Activated naive CD8-positive, alpha-beta T cell treated with anti-CD3 and anti-CD28 coated beads for 36 hours (primary cell): ENCODE results near the gene SLC25A24. TPM values are rescaled to one million over a fixed set of nuclear protein-coding genes. Genes with fewer than 3 reads are reported as not detected.
"Not testable (repeated sequence)": the region's sequence is repeated elsewhere in the genome, so short reads cannot be mapped to it uniquely, and the experiment has no call there.

ENCODE experiments used
- DNase-seq: peaks from one replicate; pipeline ENCODE4 v3.0.0; 2021
- H3K27ac Mint-ChIP-seq: one replicate; pipeline ENCODE4 v1.8.0; 2022; ENCODE audit warnings: mild to moderate bottlenecking, moderate library complexity, mixed read lengths
- H3K27me3 Mint-ChIP-seq: one replicate; pipeline ENCODE4 v1.8.0; 2022; ENCODE audit warnings: mild to moderate bottlenecking, mixed read lengths
- H3K36me3 Mint-ChIP-seq: one replicate; pipeline ENCODE4 v1.8.0; 2021; ENCODE audit warnings: mild to moderate bottlenecking, mixed read lengths
- H3K4me1 Mint-ChIP-seq: one replicate; pipeline ENCODE4 v1.8.0; 2021; ENCODE audit warnings: mixed read lengths
- H3K4me3 Mint-ChIP-seq: one replicate; pipeline ENCODE4 v1.8.0; 2022; ENCODE audit warnings: mild to moderate bottlenecking, moderate library complexity, mixed read lengths
- H3K9me3 Mint-ChIP-seq: one replicate; pipeline ENCODE4 v1.8.0; 2022; ENCODE audit warnings: mixed read lengths
- total RNA-seq, 2 experiments: library from RNA; stranded (reverse); gene quantifications; one replicate each; pipeline ENCODE4 v1.2.3, GENCODE V29; 2021

Gene SLC25A24
- total RNA-seq, 2 experiments from 2014 or later, result 10.9 to 11.1 TPM

- H3K9me3 Mint-ChIP-seq, H3K4me1 Mint-ChIP-seq, H3K27me3 Mint-ChIP-seq, H3K27ac Mint-ChIP-seq, H3K36me3 Mint-ChIP-seq, DNase-seq, H3K4me3 Mint-ChIP-seq: not testable (repeated sequence)
Observed at GRCh38 chr1:108162409-108162808, 37.7 kb downstream of the SLC25A24 start.

DNA sequence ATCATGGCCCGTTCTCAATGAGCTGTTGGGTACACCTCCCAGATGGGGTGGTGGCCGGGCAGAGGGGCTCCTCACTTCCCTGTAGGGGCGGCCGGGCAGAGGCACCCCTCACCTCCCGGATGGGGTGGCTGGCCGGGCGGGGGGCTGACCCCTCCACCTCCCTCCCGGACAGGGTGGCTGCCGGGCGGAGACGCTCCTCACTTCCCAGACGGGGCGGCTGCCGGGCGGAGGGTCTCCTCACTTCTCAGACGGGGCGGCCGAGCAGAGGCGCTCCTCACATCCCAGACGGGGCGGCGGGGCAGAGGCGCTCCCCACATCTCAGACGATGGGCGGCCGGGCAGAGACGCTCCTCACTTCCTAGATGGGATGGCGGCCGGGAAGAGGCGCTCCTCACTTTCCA is 40.2 kb downstream of the SLC25A24 start:
- not testable (repeated sequence) for H3K9me3 Mint-ChIP-seq, H3K27ac Mint-ChIP-seq, H3K27me3 Mint-ChIP-seq, H3K36me3 Mint-ChIP-seq, H3K4me1 Mint-ChIP-seq, DNase-seq, H3K4me3 Mint-ChIP-seq

DNA sequence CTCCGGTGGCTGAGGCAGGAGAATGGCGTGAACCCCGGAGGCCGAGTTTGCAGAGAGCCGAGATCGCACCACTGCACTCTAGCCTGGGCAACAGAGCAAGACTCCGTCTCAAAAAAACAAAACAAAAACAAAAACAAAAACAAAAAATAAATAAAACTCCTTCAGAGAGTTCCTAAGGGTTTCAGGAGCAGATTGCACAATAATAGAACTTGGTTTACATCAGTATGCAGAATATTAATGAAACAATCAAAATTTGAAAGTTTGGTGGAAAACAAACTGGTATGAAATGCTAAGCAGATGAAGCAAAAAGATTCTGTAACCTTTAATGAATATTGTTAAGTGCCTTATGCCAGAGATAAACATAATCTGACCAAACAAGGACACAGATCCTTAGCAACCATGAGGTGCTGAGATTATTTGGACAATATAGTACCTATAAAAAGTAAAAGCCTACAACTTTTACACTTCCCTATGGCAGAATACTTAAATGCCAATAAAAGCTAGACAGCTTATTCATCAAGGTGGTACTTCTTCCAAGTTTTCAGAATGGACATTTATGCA is 41.2 kb downstream of the SLC25A24 start:
- Mint-ChIP-seq H3K36me3 (peaks cover 12% of the 10 kb centered on the region), H3K27me3 (no peaks in the 10 kb centered on the region), H3K4me3 (no peak overlapping the region), H3K9me3 (no peaks in the 10 kb centered on the region), H3K4me1 (no peaks in the 10 kb centered on the region), H3K27ac (no peak overlapping the region)
- DNase-seq, result no peak

GRCh38 chr1:108154314-108154713 is 45.8 kb downstream of the SLC25A24 start:
- no peak for DNase-seq
- no peaks in the 10 kb centered on the region for H3K9me3 Mint-ChIP-seq
- no peak overlapping the region for H3K27ac Mint-ChIP-seq
- H3K4me3 Mint-ChIP-seq, result no peak overlapping the region
- H3K4me1 Mint-ChIP-seq, result no peaks in the 10 kb centered on the region
- H3K36me3 Mint-ChIP-seq, result peaks cover 6% of the 10 kb centered on the region
- no peaks in the 10 kb centered on the region for H3K27me3 Mint-ChIP-seq

- DNase-seq, result no peak
- Mint-ChIP-seq H3K9me3 (no peaks in the 10 kb centered on the region), H3K27ac (no peak overlapping the region), H3K27me3 (no peaks in the 10 kb centered on the region), H3K4me1 (no peaks in the 10 kb centered on the region), H3K4me3 (no peak overlapping the region), H3K36me3 (peaks cover 6% of the 10 kb centered on the region)
Observed at GRCh38 chr1:108152782-108153222, 47.3 kb downstream of the SLC25A24 start.

GRCh38 chr1:108151548-108151947 is 48.6 kb downstream of the SLC25A24 start:
- H3K9me3 Mint-ChIP-seq, result no peaks in the 10 kb centered on the region
- no peak for DNase-seq

DNA sequence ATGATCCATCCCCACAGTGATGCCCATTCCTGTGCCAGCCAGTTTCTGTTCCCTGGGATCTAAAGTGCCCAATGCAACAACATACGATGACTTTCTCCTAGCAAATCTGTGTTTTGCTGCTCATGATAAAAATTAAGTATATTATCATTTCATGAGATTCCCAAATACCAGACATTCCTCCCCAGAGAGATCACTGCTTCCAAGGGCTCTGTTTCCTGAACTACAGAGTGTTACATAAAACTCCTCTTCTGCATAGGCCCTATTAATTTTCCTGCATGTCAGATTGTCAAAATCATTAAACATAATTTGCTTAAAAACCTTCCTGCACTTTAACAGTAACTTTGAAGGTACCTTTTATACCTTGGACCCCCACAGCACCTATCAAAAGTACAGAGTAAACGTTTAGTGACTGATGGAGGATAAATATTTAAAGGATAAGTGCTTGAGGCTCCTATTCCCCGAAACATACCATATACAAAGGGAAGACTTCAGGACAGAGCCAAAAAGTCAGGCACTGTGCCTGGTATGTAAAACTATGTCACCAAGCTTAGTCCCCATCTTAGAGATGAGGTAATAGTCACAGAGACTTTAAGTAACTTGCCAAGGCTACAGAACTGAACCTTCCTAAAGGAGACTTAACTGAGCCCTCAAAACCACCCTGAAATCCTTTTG is 50.2 kb downstream of the SLC25A24 start:
- Mint-ChIP-seq H3K4me1 (no peaks in the 10 kb centered on the region), H3K27me3 (no peaks in the 10 kb centered on the region), H3K36me3 (peaks cover 22% of the 10 kb centered on the region)

More at GRCh38 chr1:108151548-108151947, 48.6 kb downstream of the SLC25A24 start:
- no peak overlapping the region for H3K4me3 Mint-ChIP-seq
- no peaks in the 10 kb centered on the region for H3K4me1 Mint-ChIP-seq
- H3K27me3 Mint-ChIP-seq, result no peaks in the 10 kb centered on the region
- H3K36me3 Mint-ChIP-seq, result peaks cover 15% of the 10 kb centered on the region
- H3K27ac Mint-ChIP-seq, result no peak overlapping the region

GRCh38 chr1:108144569-108144968 is 55.6 kb downstream of the SLC25A24 start:
- H3K27me3 Mint-ChIP-seq, DNase-seq, H3K27ac Mint-ChIP-seq, H3K9me3 Mint-ChIP-seq, H3K4me3 Mint-ChIP-seq, H3K4me1 Mint-ChIP-seq: not testable (repeated sequence)
- peaks cover 32% of the 10 kb centered on the region for H3K36me3 Mint-ChIP-seq

More for the DNA sequence above, 50.2 kb downstream of the SLC25A24 start:
- Mint-ChIP-seq H3K9me3 (peaks cover 2% of the 10 kb centered on the region), H3K4me3 (no peak overlapping the region), H3K27ac (no peak overlapping the region)
- DNase-seq, result no peak

DNA sequence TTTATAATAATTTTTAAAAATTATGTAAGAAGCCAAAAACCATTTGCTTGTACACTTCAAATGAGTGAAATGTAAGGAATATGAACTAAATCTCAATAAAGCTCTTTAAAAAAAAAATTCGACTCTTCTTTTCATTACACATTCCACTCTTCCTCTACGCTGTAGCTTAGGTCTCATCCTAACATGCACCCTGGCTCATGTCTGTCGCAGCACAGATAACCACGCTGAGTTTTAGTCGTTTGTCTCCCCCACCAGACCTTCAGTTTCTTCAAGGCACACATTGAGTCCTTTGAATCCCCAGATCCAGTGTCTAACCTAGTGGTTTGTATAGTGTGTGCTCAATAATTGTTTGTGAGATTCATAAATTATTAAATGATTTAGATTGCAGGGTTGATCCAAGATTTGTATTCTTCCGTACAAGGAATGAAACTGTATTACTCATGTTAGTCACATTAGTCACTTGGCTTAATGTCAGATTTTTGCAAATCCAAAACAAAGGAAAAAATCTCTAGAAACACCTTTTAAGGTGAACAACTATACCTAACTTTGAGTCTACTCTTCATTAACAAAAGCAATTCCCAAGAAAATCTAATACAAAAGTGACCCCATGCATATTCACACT is 57.3 kb downstream of the SLC25A24 start:
- no peak for DNase-seq
- Mint-ChIP-seq H3K27me3 (no peaks in the 10 kb centered on the region), H3K36me3 (peaks cover 33% of the 10 kb centered on the region), H3K27ac (no peak overlapping the region), H3K9me3 (peaks cover 6% of the 10 kb centered on the region), H3K4me1 (no peaks in the 10 kb centered on the region), H3K4me3 (no peak overlapping the region)

DNA sequence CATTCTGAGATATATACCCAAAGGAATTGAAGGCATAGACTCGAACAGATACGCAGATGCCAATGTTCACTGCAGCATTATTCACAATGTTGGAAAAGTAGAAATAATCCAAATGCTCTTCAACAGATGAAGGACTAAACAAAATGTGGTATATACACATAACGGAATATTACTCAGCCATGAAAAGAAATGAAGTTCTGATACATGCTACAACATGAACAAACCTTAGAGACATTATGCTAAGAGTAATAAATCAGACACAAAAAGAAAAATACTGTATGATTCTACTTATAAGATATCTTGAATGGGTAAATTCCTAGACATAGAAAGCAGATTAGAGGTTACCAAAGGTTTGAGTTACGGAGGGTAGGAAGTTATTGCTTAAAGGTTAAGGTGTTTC is 57.9 kb downstream of the SLC25A24 start:
- Mint-ChIP-seq H3K27me3 (no peaks in the 10 kb centered on the region), H3K4me3 (no peak overlapping the region), H3K36me3 (peaks cover 31% of the 10 kb centered on the region), H3K27ac (no peak overlapping the region), H3K4me1 (no peaks in the 10 kb centered on the region), H3K9me3 (peaks cover 6% of the 10 kb centered on the region)
- DNase-seq, result no peak

GRCh38 chr1:108141621-108142020 is 58.5 kb downstream of the SLC25A24 start:
- no peak for DNase-seq
- Mint-ChIP-seq H3K27me3 (no peaks in the 10 kb centered on the region), H3K36me3 (peaks cover 25% of the 10 kb centered on the region), H3K4me3 (no peak overlapping the region), H3K4me1 (no peaks in the 10 kb centered on the region), H3K9me3 (peaks cover 6% of the 10 kb centered on the region), H3K27ac (no peak overlapping the region)

GRCh38 chr1:108140936-108141335 is 59.2 kb downstream of the SLC25A24 start:
- no peak overlapping the region for H3K27ac Mint-ChIP-seq
- DNase-seq, result no peak
- H3K27me3 Mint-ChIP-seq, result no peaks in the 10 kb centered on the region
- H3K36me3 Mint-ChIP-seq, result peaks cover 18% of the 10 kb centered on the region
- no peaks in the 10 kb centered on the region for H3K4me1 Mint-ChIP-seq
- H3K9me3 Mint-ChIP-seq, result peaks cover 5% of the 10 kb centered on the region
- H3K4me3 Mint-ChIP-seq, result no peak overlapping the region

- no peaks in the 10 kb centered on the region for H3K27me3 Mint-ChIP-seq
- H3K9me3 Mint-ChIP-seq, result peaks cover 4% of the 10 kb centered on the region
- peaks cover 17% of the 10 kb centered on the region for H3K36me3 Mint-ChIP-seq
- H3K4me3 Mint-ChIP-seq, result no peak overlapping the region
- no peak for DNase-seq
- no peaks in the 10 kb centered on the region for H3K4me1 Mint-ChIP-seq
- H3K27ac Mint-ChIP-seq, result no peak overlapping the region
Observed at GRCh38 chr1:108140177-108140576, 60.0 kb downstream of the SLC25A24 start.

DNA sequence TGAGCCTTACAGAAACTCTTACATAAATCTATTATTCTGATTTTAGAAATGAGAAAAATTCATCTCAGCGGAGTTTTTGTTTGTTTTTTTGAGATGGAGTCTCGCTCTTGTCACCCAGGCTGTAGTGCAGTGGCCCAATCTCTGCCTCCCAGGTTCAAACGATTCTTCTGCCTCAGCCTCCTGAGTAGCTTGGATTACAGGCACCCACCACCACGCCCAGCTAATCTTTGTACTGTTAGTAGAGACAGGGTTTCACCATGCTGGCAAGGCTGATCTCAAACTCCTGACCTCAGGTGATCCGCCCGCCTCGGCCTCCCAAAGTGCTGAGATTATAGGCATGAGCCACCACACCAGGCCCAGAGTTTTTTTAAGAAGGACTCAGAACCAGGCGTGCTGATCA is 60.6 kb downstream of the SLC25A24 start:
- H3K27ac Mint-ChIP-seq, H3K9me3 Mint-ChIP-seq, DNase-seq, H3K4me3 Mint-ChIP-seq, H3K4me1 Mint-ChIP-seq, H3K27me3 Mint-ChIP-seq: not testable (repeated sequence)
- peaks cover 17% of the 10 kb centered on the region for H3K36me3 Mint-ChIP-seq

DNA sequence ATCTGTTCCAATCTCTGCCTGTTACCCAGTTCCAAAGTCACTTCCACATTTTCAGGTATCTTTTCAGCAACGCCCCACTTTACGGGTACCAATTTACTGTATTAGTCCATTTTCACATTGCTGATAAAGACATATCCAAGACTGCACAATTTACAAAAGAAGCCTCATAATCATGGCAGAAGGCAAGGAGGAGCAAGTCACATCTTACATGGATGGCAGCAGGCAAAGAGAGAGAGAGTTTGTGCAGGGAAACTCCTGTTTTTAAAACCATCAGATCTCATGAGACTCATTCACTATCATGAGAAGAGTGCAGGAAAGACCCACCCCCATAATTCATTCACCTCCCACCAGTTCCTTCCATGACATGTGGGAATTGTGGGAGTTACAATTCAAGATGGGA is 67.0 kb downstream of the SLC25A24 start:
- not testable (repeated sequence) for H3K9me3 Mint-ChIP-seq, DNase-seq, H3K27ac Mint-ChIP-seq, H3K4me1 Mint-ChIP-seq, H3K4me3 Mint-ChIP-seq, H3K27me3 Mint-ChIP-seq
- peaks cover 19% of the 10 kb centered on the region for H3K36me3 Mint-ChIP-seq

- DNase-seq, H3K27me3 Mint-ChIP-seq, H3K4me1 Mint-ChIP-seq, H3K27ac Mint-ChIP-seq, H3K4me3 Mint-ChIP-seq, H3K9me3 Mint-ChIP-seq: not testable (repeated sequence)
- peaks cover 18% of the 10 kb centered on the region for H3K36me3 Mint-ChIP-seq
Observed at GRCh38 chr1:108132367-108132766, 67.8 kb downstream of the SLC25A24 start.
